Kasumi-1 (cell line): Measurements from ENCODE around the gene LAIR1.
A peak's percentile ranks its signal among the peaks of the same experiment; 100 is the strongest.

ENCODE experiments used
- DNase-seq, 2 experiments: peaks; one replicate each; lab custom pipeline; 2025; lab: John Stamatoyannopoulos, UW

LAIR1 gene

GRCh38 chr19:54317108-54317964, 47.4 kb downstream of the LAIR1 start:
- no peak for DNase-seq

- DNase-seq: no peak
These were observed 48.0 kb downstream of the LAIR1 start for GRCh38 chr19:54316746-54317107.

GRCh38 chr19:54315956-54316355, 48.8 kb downstream of the LAIR1 start:
- no peak for DNase-seq

GRCh38 chr19:54312436-54313377, 52.0 kb downstream of the LAIR1 start, which contains the start of gene LILRA5:
TSS of gene LILRA5 (minus strand) at chr19:54313166. CDS start at chr19:54313019, 147 bp downstream.
- DNase-seq: peak; percentile 77 to 85

GRCh38 chr19:54312011-54312410, 52.7 kb downstream of the LAIR1 start:
- DNase-seq: no peak

- no peak for DNase-seq
These were observed 53.2 kb downstream of the LAIR1 start for GRCh38 chr19:54311486-54311885.

- no peak for DNase-seq
These were observed 54.2 kb downstream of the LAIR1 start for GRCh38 chr19:54310543-54310942.

- no peak for DNase-seq
These were observed 54.9 kb downstream of the LAIR1 start for GRCh38 chr19:54309811-54310210.

- no peak for DNase-seq
These were observed 57.2 kb downstream of the LAIR1 start for GRCh38 chr19:54307389-54308020.

- no peak for DNase-seq
These were observed 59.6 kb downstream of the LAIR1 start for GRCh38 chr19:54305141-54305540.

GRCh38 chr19:54302257-54302656, 62.5 kb downstream of the LAIR1 start:
- DNase-seq: peak; percentile 87 to 88
